ENCODE data around the gene COCH.

Gene COCH

GRCh38 chr14:30874120-30874998, at the start of gene COCH:
Gene COCH (plus strand): TSS chr14:30874559. CDS start chr14:30874939, 380 bp downstream.
- peak; percentile 83 for DNase-seq (ENCODE audit: low spot score)

DNA sequence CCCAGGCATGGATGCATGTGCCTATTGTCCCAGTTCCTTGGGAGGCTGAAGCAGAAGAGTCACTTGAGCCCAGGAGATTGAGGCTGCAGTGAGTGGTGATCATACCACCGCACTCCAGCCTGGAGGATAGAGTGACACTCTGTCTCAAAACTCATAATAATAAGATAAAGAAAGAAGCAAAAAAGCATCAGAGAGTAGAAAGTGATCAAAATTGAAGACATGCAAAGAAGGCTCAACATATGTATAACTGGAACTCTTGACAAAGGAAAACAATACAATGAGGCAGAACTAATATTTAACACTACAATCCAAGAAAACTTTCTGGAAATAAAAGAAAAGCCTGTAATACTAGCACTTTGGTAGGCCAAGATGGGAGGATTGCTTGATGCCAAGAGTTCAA, 48.3 kb upstream of the COCH start:
- DNase-seq (ENCODE audit: low spot score): no peak

GRCh38 chr14:30829853-30830252, 44.5 kb upstream of the COCH start:
- no peak for DNase-seq (ENCODE audit: low spot score)

DNA sequence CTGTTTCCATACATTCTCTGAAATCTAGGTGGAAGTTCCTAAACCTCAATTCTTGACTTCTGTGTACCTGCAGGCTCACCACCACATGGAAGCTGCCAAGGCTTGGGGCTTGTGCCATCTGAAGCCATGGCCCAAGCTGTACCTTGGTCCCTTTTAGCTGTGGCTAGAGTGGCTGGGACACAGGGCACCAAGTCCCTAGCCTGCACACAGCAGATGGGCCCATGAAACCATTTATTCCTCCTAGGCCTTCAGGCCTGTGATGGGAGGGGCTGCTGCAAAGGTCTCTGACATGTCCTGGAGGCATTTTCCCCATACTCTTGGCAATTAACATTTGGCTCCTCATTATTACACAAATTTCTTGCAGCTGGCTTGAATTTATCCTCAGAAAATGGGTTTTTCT, 40.0 kb upstream of the COCH start:
- no peak for DNase-seq (ENCODE audit: low spot score)

DNA sequence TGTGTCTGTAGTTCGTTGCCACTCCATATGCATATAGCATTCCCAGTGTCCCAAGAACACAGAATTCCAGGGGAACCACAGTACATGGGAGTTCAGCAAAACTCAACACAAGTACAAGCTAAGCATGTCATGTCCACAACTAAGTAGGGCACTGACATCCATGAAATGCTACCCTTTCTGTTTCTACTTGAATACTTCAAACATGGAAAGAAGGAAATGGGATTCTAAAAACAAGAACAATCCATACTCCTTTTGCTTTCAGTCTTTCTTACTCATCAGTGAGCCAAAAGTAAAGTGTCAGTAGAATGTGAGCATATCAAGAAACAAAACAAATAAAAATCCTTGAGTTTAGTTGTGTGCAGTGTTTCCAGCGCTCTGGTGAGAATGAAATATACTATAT, 36.0 kb upstream of the COCH start:
- no peak for DNase-seq (ENCODE audit: low spot score)

- no peak for DNase-seq (ENCODE audit: low spot score)
Measured at GRCh38 chr14:30840086-30840779, 34.1 kb upstream of the COCH start.

GRCh38 chr14:30842431-30842830, 31.9 kb upstream of the COCH start:
- no peak for DNase-seq (ENCODE audit: low spot score)

GRCh38 chr14:30848449-30849240, 25.7 kb upstream of the COCH start:
- DNase-seq (ENCODE audit: low spot score): no peak

GRCh38 chr14:30849354-30849753, 25.0 kb upstream of the COCH start:
- DNase-seq (ENCODE audit: low spot score): no peak

DNA sequence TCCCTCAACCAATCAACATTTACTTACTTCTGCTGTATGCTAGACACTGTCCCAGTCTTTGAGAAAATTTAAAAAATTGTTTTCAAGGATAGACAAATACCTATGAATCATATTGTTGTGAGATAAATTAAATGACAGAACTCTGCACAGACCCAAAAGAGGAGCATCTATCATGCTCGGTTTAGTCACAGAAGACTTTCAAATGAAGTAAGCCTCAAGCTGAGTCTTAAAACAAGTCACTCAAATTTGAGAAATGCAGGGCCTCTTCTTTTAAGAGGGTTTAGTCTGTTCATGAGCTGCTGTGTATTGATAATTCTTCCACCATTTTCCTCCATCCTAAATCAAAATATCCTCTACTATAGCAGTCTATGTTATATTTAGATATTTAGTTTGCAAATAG, 24.4 kb upstream of the COCH start:
- no peak for DNase-seq (ENCODE audit: low spot score)

DNA sequence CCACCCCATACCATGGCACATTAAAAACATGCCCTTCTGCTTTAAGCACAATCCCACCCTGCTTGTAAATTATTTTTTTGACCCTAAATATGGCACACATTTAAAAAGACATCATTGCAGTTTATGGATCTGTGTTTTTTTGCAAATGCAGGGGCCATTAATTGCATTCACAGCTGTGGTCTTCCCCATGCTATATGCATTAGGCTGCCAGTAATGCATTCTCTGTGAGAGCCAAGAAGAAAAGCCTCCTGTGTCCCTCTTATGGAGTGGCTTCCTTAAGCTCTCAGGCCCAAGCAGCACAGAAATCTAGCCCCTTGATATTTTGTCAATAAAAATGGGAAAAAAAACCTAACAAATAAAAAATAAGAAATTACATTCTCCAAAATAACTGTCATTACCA, 20.4 kb upstream of the COCH start:
- DNase-seq (ENCODE audit: low spot score): no peak

- DNase-seq (ENCODE audit: low spot score): no peak
Measured at GRCh38 chr14:30854492-30854891, 19.9 kb upstream of the COCH start.

DNA sequence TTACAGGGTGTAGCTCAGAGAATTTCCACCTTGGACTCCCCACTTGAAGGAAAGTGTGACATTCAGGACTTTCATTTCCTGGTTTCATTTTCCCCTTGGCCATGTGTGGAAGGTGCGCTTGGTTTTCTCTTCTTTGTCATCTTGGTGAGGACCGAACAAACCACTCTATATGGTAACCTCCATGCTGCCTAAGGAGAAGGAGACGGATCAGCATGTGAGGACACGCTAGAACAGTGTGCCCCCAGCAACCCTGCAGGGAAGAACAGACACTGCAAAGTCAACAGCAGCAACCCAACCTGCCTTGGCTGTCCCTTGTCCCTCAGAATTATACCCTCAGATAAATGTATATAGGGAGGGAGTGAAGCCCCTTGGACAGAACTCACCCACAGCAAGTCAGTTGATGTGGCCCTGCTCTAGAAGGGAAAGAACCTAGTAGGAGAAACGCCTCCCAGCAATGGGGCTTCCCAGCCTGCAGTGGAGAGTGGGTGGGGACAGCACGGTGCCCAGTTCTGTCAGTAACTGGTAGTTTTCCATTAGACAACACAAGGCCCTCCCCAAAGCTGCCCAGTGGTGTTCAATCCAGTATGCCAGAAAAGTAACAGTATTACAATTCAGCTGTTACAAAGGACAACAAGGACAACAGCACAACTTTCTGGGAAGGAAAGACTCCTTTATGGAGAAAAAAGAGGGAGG, 18.9 kb upstream of the COCH start:
- no peak for DNase-seq (ENCODE audit: low spot score)

DNA sequence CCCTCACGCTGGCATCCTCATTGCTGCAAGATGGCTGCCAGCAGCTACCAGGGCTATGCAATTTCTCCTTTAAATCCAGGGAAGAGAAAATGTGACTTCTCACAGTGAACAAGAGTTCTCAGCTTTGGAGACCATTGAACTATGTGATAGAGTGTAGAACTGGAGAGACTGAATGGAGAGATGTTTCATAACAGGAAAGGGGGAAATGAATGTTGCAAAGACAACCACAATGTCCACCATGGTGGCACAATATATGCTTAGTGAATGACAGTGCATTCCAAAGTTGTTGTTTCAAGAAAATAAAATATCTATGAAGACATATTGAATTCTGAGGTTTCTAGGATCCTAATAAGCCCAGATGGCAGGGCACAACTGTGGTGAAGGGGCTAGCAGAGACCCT, 13.2 kb upstream of the COCH start:
- DNase-seq (ENCODE audit: low spot score): no peak

GRCh38 chr14:30864934-30865333, 9.4 kb upstream of the COCH start:
- no peak for DNase-seq (ENCODE audit: low spot score)

GRCh38 chr14:30868736-30869135, 5.6 kb upstream of the COCH start:
- DNase-seq (ENCODE audit: low spot score): no peak

- no peak for DNase-seq (ENCODE audit: low spot score)
Measured at GRCh38 chr14:30869551-30870155, 4.7 kb upstream of the COCH start.

- DNase-seq (ENCODE audit: low spot score): no peak
Measured at GRCh38 chr14:30872602-30873001, 1.8 kb upstream of the COCH start.

GRCh38 chr14:30873308-30874119, 845 bp upstream of the COCH start:
- no peak for DNase-seq (ENCODE audit: low spot score)

DNA sequence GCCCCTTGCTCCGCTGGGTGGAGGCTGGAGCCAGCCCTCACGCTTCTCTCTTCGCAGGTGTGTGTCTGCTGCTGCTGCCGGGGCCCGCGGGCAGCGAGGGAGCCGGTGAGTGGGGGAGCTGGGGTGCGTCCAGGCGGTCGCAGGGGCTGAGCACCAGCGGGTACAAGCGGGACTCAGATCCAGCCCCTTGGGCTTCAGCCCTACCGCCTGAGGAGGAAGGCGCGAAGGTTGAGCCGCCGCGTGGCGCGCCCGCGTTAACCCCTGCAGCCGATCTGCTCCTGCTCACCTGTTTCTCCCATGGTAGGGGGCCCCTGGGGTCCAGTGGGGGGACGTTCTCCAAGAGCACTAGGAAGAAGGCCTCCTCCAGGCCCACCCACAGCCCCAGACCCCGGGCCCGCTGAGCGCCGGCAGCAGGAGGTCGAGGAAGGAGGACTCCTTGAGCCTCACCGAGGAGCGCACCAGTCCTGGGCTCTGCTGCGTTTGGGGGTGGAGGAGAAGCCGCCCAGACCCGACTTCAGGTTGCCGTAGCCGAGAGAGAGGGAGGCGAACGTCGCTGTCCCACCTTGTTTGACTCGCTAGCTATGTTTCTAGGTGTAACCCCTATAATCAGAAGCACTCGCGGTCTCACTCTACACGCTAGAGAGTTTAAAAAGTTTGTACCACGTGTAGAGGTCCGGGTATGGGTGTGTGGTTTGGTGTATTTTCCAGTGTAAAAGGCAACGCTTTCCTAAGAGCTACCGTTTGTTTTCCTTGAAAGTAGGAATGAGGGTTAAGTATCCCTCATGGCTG, 834 bp downstream of the COCH start:
- DNase-seq (ENCODE audit: low spot score): peak; percentile 42

Measured in germinal center (tissue), 1 donor.